GM19452 (cell line): ENCODE measurements around the gene C1orf50.
"Not testable (repeated sequence)": the region's sequence is repeated elsewhere in the genome, so short reads cannot be mapped to it uniquely, and the experiment has no call there.

ENCODE experiments used
- ATAC-seq: cut with Tn5 transposase; IDR thresholded peaks from one replicate; pipeline ENCODE4 v1.9.1; 2021; ENCODE audit not compliant: unreplicated experiment

Gene C1orf50

GRCh38 chr1:42797979-42798378 lies 30.9 kb downstream of the C1orf50 start:
- ATAC-seq, result no peak

- no peak for ATAC-seq
Observed at GRCh38 chr1:42801832-42802473, 34.9 kb downstream of the C1orf50 start.

- ATAC-seq, result no peak
Observed at GRCh38 chr1:42806171-42806570, 39.1 kb downstream of the C1orf50 start.

GRCh38 chr1:42806593-42806992 lies 39.5 kb downstream of the C1orf50 start:
- ATAC-seq, result no peak

GRCh38 chr1:42807056-42807668 lies 40.1 kb downstream of the C1orf50 start:
- no peak for ATAC-seq

GRCh38 chr1:42814815-42815214 lies 47.8 kb downstream of the C1orf50 start:
- ATAC-seq, result not testable (repeated sequence)

- no peak for ATAC-seq
Observed at GRCh38 chr1:42815941-42816584, 49.0 kb downstream of the C1orf50 start.

- peak; percentile 83 for ATAC-seq
Observed at GRCh38 chr1:42816585-42817439, 49.8 kb downstream of the C1orf50 start, which contains the start of the genes ERMAP and SVBP. TSS of gene ERMAP (plus strand) at chr1:42817122. CDS start at chr1:42830449, 13,327 bp downstream. TSS of gene SVBP (minus strand) at chr1:42817397. CDS start at chr1:42816544, 853 bp downstream.

GRCh38 chr1:42817440-42817767 lies 50.4 kb downstream of the C1orf50 start:
- no peak for ATAC-seq

- no peak for ATAC-seq
Observed at GRCh38 chr1:42817976-42818375, 50.9 kb downstream of the C1orf50 start.

- no peak for ATAC-seq
Observed at GRCh38 chr1:42820813-42821212, 53.8 kb downstream of the C1orf50 start.

GRCh38 chr1:42821690-42822089 lies 54.6 kb downstream of the C1orf50 start:
- no peak for ATAC-seq

GRCh38 chr1:42822800-42823392 lies 55.8 kb downstream of the C1orf50 start:
- no peak for ATAC-seq

GRCh38 chr1:42824481-42825035 lies 57.5 kb downstream of the C1orf50 start:
- ATAC-seq, result no peak

- no peak for ATAC-seq
Observed at GRCh38 chr1:42825036-42825851, 58.2 kb downstream of the C1orf50 start.
